ENCODE measurements around the gene SMARCC1.

The SMARCC1 gene

DNA sequence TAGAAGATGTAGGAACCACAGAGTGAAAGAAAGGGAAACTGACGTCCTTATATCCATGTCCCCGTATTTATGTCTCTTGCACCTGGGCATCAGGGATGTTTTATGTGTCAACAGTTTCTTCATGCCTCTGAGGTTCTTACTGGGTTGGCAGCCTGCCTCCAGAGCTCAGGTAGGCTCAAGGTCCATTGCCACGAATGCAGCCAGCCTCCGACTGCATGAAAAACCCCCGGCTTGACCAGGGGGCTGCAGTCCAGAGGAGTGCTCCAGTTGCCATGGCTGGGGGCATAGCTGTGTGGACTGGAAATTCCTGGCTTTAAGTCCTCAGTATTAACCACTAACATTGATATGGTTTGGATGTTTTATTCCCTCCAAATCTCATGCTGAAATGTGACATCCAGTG lies 200.3 kb downstream of the SMARCC1 start:
- no peak for DNase-seq

- no peak for DNase-seq
These were observed 201.2 kb downstream of the SMARCC1 start for GRCh38 chr3:47580481-47580880.

GRCh38 chr3:47579875-47580274 lies 201.8 kb downstream of the SMARCC1 start:
- DNase-seq, result no peak

DNA sequence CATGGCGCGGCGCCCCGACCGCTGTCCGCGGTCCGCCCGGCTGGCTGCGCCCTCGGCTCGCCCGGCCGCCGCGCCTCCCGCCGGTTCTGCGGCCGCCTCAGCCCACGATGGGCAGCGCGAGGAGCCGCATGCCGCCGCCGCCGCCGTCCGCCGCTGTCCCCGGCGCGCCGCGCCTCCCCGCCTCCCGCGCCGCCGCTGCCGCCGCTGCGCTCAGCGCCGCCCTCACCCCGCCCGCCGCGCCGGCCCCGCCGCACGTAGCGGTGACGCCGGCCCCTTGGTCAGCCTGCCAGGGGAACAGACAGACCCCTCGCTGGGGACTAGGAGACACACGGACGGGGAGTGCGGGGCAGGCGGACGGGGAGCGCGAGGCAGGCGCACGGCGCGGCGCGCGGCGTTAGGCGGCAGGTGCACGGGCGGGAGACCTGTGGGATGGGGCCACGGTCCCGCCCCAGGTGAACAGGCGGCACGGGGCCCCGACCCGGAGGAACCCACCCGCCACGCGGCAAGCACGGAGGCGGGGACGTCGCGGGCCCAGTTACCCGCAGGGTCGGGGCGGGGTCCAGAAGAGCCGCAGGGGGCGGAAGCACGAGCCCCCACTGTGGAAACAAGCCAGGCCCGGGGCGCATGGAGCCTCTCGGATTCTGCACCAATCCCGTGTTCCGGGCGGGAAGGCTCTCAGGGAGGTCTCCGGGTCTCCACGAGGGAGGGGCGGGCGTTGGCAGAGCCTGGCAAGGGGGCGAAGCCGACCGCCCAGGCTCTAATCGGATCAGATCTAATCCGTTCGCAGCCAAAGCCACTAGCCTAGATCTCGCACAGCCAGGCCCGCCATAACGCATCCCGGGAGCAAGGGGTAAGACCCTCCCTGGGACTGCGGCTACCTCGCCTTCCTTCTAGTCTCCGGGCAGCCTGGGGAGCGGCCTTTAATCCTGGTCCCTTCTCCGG lies 202.7 kb downstream of the SMARCC1 start, which contains the start of gene CSPG5:
CSPG5 (minus strand) TSS at position 175 of the 942 bp plus-strand sequence; CDS start at position 3, 172 bp downstream.
- DNase-seq, result peak; percentile 35

GRCh38 chr3:47578119-47578632 lies 203.5 kb downstream of the SMARCC1 start:
- peak; percentile 60 for DNase-seq

DNA sequence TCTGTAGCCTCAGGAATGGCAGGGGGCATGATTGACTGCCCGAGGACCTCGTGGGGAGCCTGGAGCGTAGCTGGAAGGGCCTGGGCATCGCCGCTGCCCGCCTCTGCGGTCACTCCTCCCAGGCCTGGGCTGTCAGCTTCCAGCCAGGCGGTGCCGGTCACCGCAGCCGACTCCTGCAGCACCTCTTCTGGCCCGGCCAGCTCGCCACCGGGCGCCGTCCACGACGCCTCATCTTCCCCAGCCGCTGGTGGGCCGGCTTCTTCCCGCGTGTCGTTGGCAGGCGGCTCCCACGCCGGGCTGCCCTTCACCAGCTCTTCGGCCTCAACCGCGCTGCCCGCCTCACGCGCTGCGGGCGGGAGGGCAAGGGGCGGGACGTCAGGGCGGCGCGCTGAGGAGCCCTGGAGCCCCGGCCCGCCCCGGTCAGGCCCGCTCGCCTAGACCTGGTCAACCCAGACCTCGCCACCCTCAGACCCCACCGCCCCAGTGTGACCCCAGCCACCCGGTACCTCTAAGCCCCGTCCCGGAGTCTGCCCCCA lies 204.0 kb downstream of the SMARCC1 start:
- DNase-seq, result no peak

- DNase-seq, result no peak
These were observed 208.2 kb downstream of the SMARCC1 start for GRCh38 chr3:47573190-47574172.

DNA sequence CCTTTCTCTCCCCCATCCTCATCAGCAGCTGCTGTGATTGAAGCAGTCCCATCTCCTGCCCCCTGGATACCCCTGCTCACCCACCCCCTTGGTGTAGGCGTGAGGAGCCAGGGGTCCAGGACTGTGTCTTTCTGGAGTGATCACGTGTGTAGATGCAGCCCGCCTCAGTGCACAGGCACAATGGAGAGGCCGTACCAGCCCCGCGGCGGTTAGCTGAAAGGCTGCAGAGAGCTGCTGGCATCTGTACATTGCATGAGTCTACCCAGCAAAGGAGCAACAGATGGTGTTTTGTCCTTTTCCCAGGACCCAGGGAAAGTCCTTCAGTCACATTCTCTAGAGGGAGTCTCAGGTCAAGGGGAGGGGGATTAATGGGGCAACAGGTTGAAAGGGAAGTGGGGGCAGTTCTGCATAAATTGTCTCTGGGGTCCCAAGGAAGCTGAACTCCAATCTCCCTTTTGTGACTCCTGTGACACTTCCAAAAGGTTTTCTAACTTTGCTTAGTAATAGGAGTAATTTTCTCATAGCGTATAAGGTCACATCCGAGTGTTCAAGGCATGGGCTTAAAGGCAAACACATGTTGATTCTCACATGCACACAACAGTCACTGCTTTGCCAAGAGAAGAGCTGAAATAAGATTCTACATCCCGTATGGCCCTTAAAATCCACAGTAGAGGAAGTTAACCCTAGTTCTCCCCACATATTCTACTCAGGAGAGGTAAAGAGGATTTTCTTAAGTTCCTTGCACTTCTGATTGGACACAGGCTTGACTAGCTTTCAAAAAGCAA lies 210.1 kb downstream of the SMARCC1 start:
- no peak for DNase-seq

- DNase-seq, result no peak
These were observed 212.8 kb downstream of the SMARCC1 start for GRCh38 chr3:47568901-47569300.

- DNase-seq, result no peak
These were observed 214.5 kb downstream of the SMARCC1 start for GRCh38 chr3:47567149-47567548.

- DNase-seq, result no peak
These were observed 215.0 kb downstream of the SMARCC1 start for GRCh38 chr3:47566667-47567066.

DNA sequence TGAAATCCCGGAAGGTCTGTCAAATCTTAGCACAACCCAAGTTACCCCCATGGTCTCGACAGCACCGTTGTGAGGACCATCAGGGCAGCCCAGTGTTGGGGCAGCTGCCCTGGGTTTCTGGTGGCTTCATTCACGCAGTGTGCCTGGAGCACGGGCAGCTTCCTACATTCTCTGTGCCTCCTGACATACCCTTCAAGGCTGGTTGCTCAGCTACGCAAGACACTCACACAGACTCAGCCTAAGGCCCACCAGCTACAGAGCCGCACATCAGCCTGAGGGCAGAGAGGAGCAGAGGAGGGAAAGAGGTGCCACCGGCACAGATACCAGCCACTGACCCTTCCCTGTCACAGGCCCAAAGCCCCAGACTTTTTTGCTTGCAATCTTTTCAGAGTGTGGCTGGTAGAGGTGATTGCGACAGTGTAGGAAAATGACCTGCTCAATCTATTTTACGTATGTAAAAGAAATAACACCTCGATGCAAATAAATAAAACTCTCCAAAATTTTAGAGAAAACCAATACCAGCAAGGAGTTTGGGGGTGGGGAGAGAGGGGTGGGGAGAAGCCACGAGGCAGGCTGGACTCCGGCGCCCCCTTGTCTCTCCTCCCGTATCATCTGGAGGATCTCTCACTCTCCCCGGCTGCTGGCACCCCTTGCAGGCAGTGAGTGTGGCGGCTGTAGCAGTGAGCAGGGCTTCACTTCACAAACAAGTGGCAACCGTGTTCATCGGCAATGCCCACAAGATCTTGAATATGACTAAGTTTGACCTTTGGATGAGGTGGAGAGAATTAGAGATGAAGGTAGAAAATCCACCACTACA lies 215.8 kb downstream of the SMARCC1 start:
- DNase-seq, result no peak

DNA sequence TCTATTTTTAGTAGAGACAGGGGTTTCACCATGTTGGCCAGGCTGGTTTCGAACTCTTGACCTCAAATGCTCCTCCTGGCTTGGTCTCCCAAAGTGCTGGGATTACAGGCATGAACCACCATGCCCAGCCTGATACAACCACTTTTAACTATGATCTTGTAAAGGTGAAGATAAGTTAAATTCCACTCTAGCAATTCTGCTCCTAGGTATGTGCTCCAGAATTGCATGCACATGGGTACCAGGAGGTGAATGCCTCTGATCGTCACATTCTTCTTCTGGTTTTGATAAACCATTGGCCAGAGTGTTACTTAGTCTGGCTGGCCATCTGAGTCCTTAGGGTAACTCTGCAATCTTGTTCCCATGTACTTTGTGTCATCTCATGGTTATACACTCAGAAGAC lies 225.3 kb downstream of the SMARCC1 start:
- no peak for DNase-seq

DNA sequence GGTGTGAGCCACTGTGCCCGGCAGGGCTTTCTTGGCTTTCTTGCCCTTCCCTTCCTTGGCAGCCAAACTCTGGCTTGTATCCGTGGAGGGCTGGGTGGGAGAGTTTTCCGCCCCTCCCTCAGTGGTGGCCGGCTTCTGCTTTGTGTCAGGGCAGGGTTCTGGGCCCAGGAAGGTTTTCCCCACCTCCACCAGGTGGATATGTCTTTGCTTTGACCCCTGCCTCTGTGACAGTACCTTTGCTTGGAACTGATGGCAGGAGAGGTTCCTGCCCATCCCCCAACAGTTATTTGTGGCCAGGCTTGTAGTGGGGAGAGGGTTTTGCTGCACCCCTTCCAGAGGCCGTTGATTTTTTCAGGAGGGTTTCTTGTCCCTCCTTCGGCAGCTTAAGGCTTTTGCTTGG lies 227.4 kb downstream of the SMARCC1 start:
- DNase-seq, result no peak

DNA sequence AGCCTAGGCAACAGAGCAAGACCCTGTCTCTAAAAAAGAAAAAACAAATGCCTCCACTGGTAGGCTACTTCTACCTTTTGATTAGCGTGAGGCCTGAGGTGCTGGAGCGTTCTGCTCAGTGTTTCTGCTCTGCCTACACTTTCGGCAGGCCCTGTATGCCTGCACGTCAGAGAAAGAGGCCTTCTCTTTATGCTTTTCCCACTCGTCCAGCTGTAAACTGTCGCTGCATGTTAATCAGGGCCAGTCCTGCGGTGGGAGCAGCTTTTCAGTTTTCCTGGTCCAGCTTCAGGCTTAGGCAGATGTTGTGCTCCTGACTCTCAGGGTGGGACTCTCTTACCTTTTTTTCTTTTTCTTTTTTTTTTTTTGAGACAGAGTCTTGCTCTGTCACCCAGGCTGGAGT lies 228.3 kb downstream of the SMARCC1 start:
- DNase-seq, result no peak

DNA sequence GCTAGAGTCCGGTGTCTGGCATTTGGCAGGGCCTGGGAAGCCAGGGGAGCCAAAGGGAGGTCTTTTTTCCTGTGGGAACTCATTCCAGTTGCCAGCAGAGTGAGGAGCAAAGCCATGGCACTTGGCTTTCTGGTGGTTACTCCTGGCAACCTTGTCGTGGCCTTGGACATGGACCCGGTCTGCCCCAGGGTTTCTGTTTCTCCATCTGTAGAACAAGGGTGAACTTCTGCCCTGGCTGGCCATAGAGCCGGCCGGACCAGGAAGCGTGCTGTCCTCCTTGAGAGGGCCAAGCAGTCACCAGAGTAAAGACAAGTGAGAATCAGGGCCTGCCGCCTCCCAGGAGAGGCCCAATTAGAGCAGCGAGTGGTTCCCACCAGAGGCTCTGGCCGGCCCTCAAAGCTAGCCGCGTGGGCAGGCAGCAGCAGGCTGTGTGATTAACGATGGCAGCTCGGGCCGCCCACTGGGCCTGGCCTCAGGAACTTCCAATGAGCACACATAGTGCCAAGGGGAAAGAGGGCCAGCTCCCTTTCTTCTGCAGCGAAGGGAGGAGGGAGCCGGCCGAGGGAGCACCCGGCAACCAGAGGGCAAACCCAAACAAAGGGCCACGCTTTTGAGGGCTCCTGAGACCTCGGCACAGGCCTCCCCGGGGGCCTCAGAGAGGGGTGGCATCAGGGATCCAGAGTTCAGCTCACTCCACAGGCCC lies 239.1 kb downstream of the SMARCC1 start:
- DNase-seq, result no peak

GRCh38 chr3:47541583-47542108 lies 240.0 kb downstream of the SMARCC1 start:
- DNase-seq, result no peak

- no peak for DNase-seq
These were observed 241.4 kb downstream of the SMARCC1 start for GRCh38 chr3:47540281-47540680.

DNA sequence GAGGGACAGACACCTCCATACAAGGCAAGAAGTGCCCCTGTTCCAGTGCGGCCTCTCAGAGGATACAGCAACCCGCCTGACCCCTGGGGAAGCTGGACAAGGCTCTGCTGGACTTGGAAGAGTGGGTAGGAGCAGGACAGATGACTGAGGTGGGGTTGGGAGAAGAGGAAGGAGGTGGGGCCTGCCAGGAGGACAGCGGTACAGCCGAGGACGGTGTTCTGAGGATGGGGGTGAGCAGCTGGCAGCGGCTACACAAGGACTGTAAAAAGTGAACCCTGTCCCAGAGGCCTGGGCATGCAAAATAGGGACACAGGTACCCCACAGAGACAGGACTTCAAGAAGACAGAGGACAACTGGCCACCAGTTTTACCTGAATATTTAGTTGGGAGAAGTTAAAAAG lies 244.7 kb downstream of the SMARCC1 start:
- no peak for DNase-seq

GRCh38 chr3:47536221-47536891 lies 245.3 kb downstream of the SMARCC1 start:
- DNase-seq, result no peak

Data from CD4-positive, alpha-beta T cell treated with Interleukin-6 for 4 hours (primary cell).